Tibial nerve (tissue), 4 donors: Measurements from ENCODE around the gene SYNDIG1L. TPM values are rescaled to one million over a fixed set of nuclear protein-coding genes. Genes with fewer than 3 reads are reported as not detected.
"Not testable (repeated sequence)": the region's sequence is repeated elsewhere in the genome, so short reads cannot be mapped to it uniquely, and the experiment has no call there.

Experiments used
- DNase-seq, 2 donors: peaks; one replicate each; pipeline ENCODE4 v3.0.0-alpha.2; 2019; ENCODE audit warnings: low spot score in 2 of 2
- H3K27ac ChIP-seq, 4 donors: fragments of 200-600 bp; sonication (generic) in 3 of 4; one replicate each; pipeline ENCODE4 v1.5.1; 2017 to 2019; ENCODE audit warnings: mild to moderate bottlenecking in 1 of 4
- H3K27me3 ChIP-seq, 2 donors: fragments of 200-600 bp; sonication (generic) in 1 of 2; one replicate each; pipeline versions ENCODE4 v1.5.1 to v1.6.0; 2017 to 2019
- H3K36me3 ChIP-seq, 3 donors: fragments of 200-600 bp; sonication (generic); one replicate each; pipeline ENCODE4 v1.5.1; 2018 to 2019
- H3K4me1 ChIP-seq, 4 donors: fragments of 200-600 bp; sonication (generic) in 3 of 4; one replicate each; pipeline ENCODE4 v1.5.1; 2017 to 2019
- H3K4me3 ChIP-seq, 4 donors: fragments of 200-600 bp; sonication (generic) in 3 of 4; one replicate each; pipeline ENCODE4 v1.5.1; 2017 to 2019; ENCODE audit warnings: mild to moderate bottlenecking in 1 of 4, moderate library complexity in 1 of 4
- H3K9me3 ChIP-seq, 4 donors: fragments of 200-600 bp; sonication (generic) in 3 of 4; one replicate each; pipeline ENCODE4 v1.5.1; 2017 to 2019
- EP300 ChIP-seq, 2 donors: sonication (generic); formaldehyde crosslinking; IDR thresholded peaks; one replicate each; pipeline ENCODE4 v1.6.1; 2017; ENCODE audit warnings: antibody characterized with exemption in 2 of 2, mild to moderate bottlenecking in 1 of 2
- POLR2A ChIP-seq, 2 donors: fragments of 450-650 bp; IDR thresholded peaks; one replicate each; pipeline ENCODE4 v1.6.1; 2017; ENCODE audit warnings: antibody characterized with exemption in 2 of 2, mild to moderate bottlenecking in 2 of 2, moderate library complexity in 2 of 2
- WGBS, 2 donors: methylation state at CpG; one replicate each; pipeline ENCODE4 v1.1.5; 2018; 5-methylcytosine and 5-hydroxymethylcytosine counted together
- total RNA-seq, 4 donors: library from RNA; depleted of rRNA; stranded (reverse); fragments of >200 nt; gene quantifications; one replicate each; pipeline ENCODE4 v1.1.0, GENCODE V29; 2016
- TF ChIP-seq, protein P1 (sequence below), 5 experiments: fragments of 200-600 bp in 3 of 5; fragments of 450-650 bp in 2 of 5; sonication (generic) in 3 of 5; IDR thresholded peaks; one replicate each; pipeline ENCODE4 v1.5.1; 2016 to 2019; ENCODE audit warnings: antibody characterized with exemption in 5 of 5, mild to moderate bottlenecking in 3 of 5, moderate library complexity in 2 of 5

Gene SYNDIG1L
- total RNA-seq, 4 donors from 2014 or later, result not detected

DNA sequence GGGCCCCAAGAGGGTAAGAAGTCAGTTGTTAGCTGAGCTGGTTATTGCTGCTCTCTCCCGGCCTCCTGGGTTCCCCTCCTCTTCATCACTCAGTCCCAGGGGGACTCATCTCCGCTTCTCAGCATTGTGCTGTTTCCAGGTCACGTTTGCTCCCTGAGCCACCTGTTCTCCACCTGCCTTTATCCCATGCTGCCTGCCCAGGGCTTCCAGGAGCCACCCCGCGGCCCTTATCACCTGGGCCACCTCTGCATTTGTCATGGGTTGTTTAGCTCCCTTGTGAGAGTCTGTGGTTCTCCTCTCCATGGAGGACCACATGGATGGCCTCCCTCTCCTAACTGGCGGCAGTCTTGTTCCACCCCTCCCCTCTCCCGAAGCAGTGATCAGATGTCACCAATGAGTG lies 36.0 kb downstream of the SYNDIG1L start:
- Histone ChIP-seq H3K36me3 (no peaks in the 10 kb centered on the region), H3K27me3 (no peaks in the 10 kb centered on the region), H3K4me1 (no peaks in the 10 kb centered on the region), H3K4me3 (no peak overlapping the region), H3K9me3 (no peaks in the 10 kb centered on the region), H3K27ac (no peak overlapping the region)
- WGBS, 2 donors, result 71 to 76% methylated on average over 7 of the region's 7 CpGs
- no peak for DNase-seq
- TF ChIP-seq, protein P1, sequence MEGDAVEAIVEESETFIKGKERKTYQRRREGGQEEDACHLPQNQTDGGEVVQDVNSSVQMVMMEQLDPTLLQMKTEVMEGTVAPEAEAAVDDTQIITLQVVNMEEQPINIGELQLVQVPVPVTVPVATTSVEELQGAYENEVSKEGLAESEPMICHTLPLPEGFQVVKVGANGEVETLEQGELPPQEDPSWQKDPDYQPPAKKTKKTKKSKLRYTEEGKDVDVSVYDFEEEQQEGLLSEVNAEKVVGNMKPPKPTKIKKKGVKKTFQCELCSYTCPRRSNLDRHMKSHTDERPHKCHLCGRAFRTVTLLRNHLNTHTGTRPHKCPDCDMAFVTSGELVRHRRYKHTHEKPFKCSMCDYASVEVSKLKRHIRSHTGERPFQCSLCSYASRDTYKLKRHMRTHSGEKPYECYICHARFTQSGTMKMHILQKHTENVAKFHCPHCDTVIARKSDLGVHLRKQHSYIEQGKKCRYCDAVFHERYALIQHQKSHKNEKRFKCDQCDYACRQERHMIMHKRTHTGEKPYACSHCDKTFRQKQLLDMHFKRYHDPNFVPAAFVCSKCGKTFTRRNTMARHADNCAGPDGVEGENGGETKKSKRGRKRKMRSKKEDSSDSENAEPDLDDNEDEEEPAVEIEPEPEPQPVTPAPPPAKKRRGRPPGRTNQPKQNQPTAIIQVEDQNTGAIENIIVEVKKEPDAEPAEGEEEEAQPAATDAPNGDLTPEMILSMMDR (IDR thresholded peaks at IDR 0.05), result no peak
- no peak for TF ChIP-seq EP300 (IDR thresholded peaks at IDR 0.05)
- no peak for TF ChIP-seq POLR2A (IDR thresholded peaks at IDR 0.05)

DNA sequence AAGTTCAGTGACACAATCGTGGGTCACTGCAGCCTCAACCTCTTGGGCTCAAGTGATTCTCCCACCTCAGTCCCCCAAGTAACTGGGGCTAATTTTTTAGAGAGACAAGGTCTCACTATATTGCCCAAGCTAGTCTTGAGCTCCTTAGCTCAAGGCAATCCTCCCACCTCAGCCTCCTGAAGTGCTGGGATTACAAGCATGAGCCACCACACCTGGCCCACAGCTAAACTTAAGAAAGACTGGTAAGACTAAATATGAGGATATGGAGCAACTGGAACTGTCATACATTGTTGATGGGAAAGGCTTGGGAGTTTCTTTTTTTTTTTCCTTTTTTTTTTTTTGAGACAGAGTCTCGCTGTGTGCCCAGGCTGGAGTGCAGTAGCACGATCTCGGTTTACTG lies 43.8 kb downstream of the SYNDIG1L start:
- 83 to 94% methylated on average over 4 of the region's 4 CpGs for WGBS, 2 donors
- TF ChIP-seq POLR2A (IDR thresholded peaks at IDR 0.05) (no peak), EP300 (IDR thresholded peaks at IDR 0.05) (no peak)
- TF ChIP-seq, protein P1 (IDR thresholded peaks at IDR 0.05), result no peak
- Histone ChIP-seq H3K4me1 (no peaks in the 10 kb centered on the region), H3K9me3 (no peaks in the 10 kb centered on the region), H3K36me3 (no peaks in the 10 kb centered on the region), H3K27ac (no peak overlapping the region), H3K27me3 (no peaks in the 10 kb centered on the region), H3K4me3 (no peak overlapping the region)
- no peak for DNase-seq

DNA sequence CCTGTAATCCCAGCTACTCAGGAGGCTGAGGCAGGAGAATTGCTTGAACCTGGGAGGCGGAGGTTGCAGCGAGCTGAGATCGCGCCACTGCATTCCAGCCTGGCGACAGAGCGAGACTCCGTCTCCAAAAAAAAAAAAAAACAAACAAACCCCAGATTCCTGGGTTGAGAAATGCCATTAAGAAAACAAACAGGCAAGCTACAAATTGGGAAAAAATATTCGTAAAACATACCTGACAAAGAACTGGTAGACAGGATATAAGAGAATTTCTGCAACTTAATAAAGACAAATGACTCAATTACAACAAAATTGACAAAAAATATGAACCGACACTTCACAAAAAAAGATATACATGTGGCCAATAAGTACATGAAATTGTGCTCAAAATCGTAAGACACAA lies 44.4 kb downstream of the SYNDIG1L start:
- not testable (repeated sequence) for H3K27ac ChIP-seq, DNase-seq, H3K4me3 ChIP-seq, H3K36me3 ChIP-seq, H3K4me1 ChIP-seq, H3K27me3 ChIP-seq, H3K9me3 ChIP-seq
- 85 to 86% methylated on average over 10 of the region's 10 CpGs for WGBS, 2 donors

DNA sequence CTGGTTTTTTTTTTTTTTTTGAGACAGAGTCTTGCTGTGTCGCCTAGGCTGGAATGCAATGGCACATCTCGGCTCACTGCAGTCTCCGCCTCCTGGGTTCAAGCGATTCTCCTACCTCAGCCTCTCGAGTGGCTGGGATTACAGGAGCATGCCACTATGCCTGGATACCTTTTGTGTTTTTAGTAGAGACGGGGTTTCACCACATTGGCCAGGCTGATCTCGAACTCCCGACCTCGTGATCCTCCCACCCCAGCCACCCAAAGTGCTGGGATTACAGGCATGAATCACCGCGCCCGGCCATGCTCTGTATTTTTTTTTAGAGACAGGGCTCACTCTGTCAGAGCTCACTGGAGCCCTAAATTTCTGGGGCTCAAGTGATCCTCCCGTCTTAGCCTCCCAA lies 45.2 kb downstream of the SYNDIG1L start:
- Histone ChIP-seq H3K27me3 (no peaks in the 10 kb centered on the region), H3K9me3 (no peaks in the 10 kb centered on the region), H3K27ac (no peak overlapping the region), H3K4me3 (no peak overlapping the region), H3K36me3 (no peaks in the 10 kb centered on the region), H3K4me1 (no peaks in the 10 kb centered on the region)
- no peak for DNase-seq
- WGBS, 2 donors, result 82 to 84% methylated on average over 13 of the region's 13 CpGs
- no peak for TF ChIP-seq EP300 (IDR thresholded peaks at IDR 0.05)
- TF ChIP-seq, protein P1 (IDR thresholded peaks at IDR 0.05), result no peak
- TF ChIP-seq POLR2A (IDR thresholded peaks at IDR 0.05), result no peak

DNA sequence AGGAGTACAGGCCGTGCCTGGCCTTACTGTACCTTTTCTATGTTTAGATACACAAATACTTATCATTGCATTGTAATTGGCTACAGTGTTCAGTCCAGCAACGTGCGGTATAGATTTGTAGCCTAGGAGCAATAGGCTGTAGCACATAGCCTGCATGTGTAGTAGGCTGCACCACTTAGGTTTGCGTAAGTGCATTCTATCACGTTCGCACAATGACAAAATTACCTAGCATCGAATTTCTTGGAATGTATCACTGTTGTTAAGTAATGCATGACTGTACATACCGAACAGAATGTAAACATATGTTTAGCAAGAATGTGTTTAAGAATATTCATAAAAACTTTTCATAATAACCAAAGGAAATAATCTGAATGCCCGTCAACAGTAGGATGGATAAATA lies 45.8 kb downstream of the SYNDIG1L start:
- H3K4me1 ChIP-seq, result no peaks in the 10 kb centered on the region
- TF ChIP-seq, protein P1 (IDR thresholded peaks at IDR 0.05), result no peak
- TF ChIP-seq POLR2A (IDR thresholded peaks at IDR 0.05), result no peak
- TF ChIP-seq EP300 (IDR thresholded peaks at IDR 0.05), result no peak
- H3K36me3 ChIP-seq, result no peaks in the 10 kb centered on the region
- H3K9me3 ChIP-seq, result no peaks in the 10 kb centered on the region
- no peaks in the 10 kb centered on the region for H3K27me3 ChIP-seq
- WGBS, 2 donors, result 85% methylated on average over 9 of the region's 9 CpGs
- H3K27ac ChIP-seq, result no peak overlapping the region
- no peak overlapping the region for H3K4me3 ChIP-seq
- no peak for DNase-seq
